Spleen (tissue), 7 donors: ENCODE data around the gene CRKL.
A peak's percentile ranks its signal among the peaks of the same experiment; 100 is the strongest.

Experiments
- CTCF ChIP-seq, 11 experiments: fragments of 200-600 bp in 7 of 11; fragments of 450-650 bp in 4 of 11; sonication (generic) in 4 of 11; IDR thresholded peaks in 8 of 11; conservative IDR thresholded peaks in 3 of 11; 1 replicate in 7 of 11; 2 replicates in 4 of 11; pipeline versions ENCODE4 v1.4.0 to v1.8.0; 2016 to 2021; ENCODE audit warnings: antibody characterized with exemption in 11 of 11, inconsistent platforms in 4 of 11, mild to moderate bottlenecking in 1 of 11
- POLR2A ChIP-seq, 3 donors: fragments of 450-650 bp; IDR thresholded peaks; one replicate each; pipeline ENCODE4 v1.5.1; 2017; ENCODE audit warnings: antibody characterized with exemption in 3 of 3, mild to moderate bottlenecking in 1 of 3
- POLR2AphosphoS5 ChIP-seq, 3 donors: sonication (generic); formaldehyde crosslinking; IDR thresholded peaks; one replicate each; pipeline ENCODE4 v1.5.1; 2017; ENCODE audit warnings: antibody characterized with exemption in 3 of 3
- donor health status: DM: no; HTN: no; CAD: no; lungs with moderate emphysema.
- donor health status: DM: no; HTN: no; CAD: no.
- donor health status: DM: no; HTN: no; CAD: no.

- no peak for TF ChIP-seq CTCF (IDR thresholded peaks at IDR 0.05 in 8 of 11, conservative IDR thresholded peaks at IDR 0.05 in 3 of 11)
- peak in 1 of 3 donors; percentile 18 for TF ChIP-seq POLR2AphosphoS5 (IDR thresholded peaks at IDR 0.05)
- TF ChIP-seq POLR2A (IDR thresholded peaks at IDR 0.05) = no peak
Observed at GRCh38 chr22:20953668-20954500, 36.7 kb downstream of the CRKL start.
